Spleen (tissue), 11 donors: ENCODE data around the gene SEMA4G. TPM values are rescaled to one million over a fixed set of nuclear protein-coding genes. Genes with fewer than 3 reads are reported as not detected.

Experiments
- DNase-seq: peaks from one replicate; pipeline ENCODE4 v3.0.0-alpha.2; 2020
- H3K27ac ChIP-seq, 8 donors: fragments of 200-600 bp; sonication (generic) in 7 of 8; 1 replicate in 4 of 8; 2 replicates in 4 of 8; pipeline versions ENCODE4 v1.5.0 to v1.8.0; 2016 to 2021; ENCODE audit warnings: inconsistent platforms in 4 of 8, mild to moderate bottlenecking in 4 of 8, moderate library complexity in 1 of 8
- H3K27me3 ChIP-seq, 7 donors: fragments of 200-600 bp; sonication (generic) in 6 of 7; replicated peaks in 1 of 7; 1 replicate in 4 of 7; 2 replicates in 3 of 7; pipeline versions ENCODE4 v1.5.0 to v1.8.0; 2016 to 2021; ENCODE audit warnings: inconsistent platforms in 3 of 7, mild to moderate bottlenecking in 1 of 7
- H3K36me3 ChIP-seq, 6 donors: fragments of 200-600 bp; sonication (generic) in 5 of 6; 1 replicate in 4 of 6; 2 replicates in 2 of 6; pipeline versions ENCODE4 v1.5.0 to v1.8.0; 2016 to 2021; ENCODE audit warnings: inconsistent platforms in 2 of 6
- H3K4me1 ChIP-seq, 6 donors: fragments of 200-600 bp; sonication (generic) in 5 of 6; 1 replicate in 3 of 6; 2 replicates in 3 of 6; pipeline versions ENCODE4 v1.5.0 to v1.8.0; 2016 to 2021; ENCODE audit warnings: inconsistent platforms in 3 of 6
- H3K4me3 ChIP-seq, 8 donors: fragments of 200-600 bp; sonication (generic) in 7 of 8; 1 replicate in 4 of 8; 2 replicates in 4 of 8; pipeline versions ENCODE4 v1.5.0 to v1.8.0; 2016 to 2021; ENCODE audit warnings: inconsistent platforms in 4 of 8, mild to moderate bottlenecking in 4 of 8, moderate library complexity in 2 of 8
- H3K9me3 ChIP-seq, 8 donors: fragments of 200-600 bp; sonication (generic) in 7 of 8; 1 replicate in 4 of 8; 2 replicates in 4 of 8; pipeline versions ENCODE4 v1.5.0 to v1.8.0; 2016 to 2021; ENCODE audit warnings: inconsistent platforms in 4 of 8
- CTCF ChIP-seq, 11 experiments: fragments of 200-600 bp in 7 of 11; fragments of 450-650 bp in 4 of 11; sonication (generic) in 4 of 11; IDR thresholded peaks in 8 of 11; conservative IDR thresholded peaks in 3 of 11; 1 replicate in 7 of 11; 2 replicates in 4 of 11; pipeline versions ENCODE4 v1.4.0 to v1.8.0; 2016 to 2021; ENCODE audit warnings: antibody characterized with exemption in 11 of 11, inconsistent platforms in 4 of 11, mild to moderate bottlenecking in 1 of 11
- POLR2A ChIP-seq, 3 donors: fragments of 450-650 bp; IDR thresholded peaks; one replicate each; pipeline ENCODE4 v1.5.1; 2017; ENCODE audit warnings: antibody characterized with exemption in 3 of 3, mild to moderate bottlenecking in 1 of 3
- POLR2AphosphoS5 ChIP-seq, 3 donors: sonication (generic); formaldehyde crosslinking; IDR thresholded peaks; one replicate each; pipeline ENCODE4 v1.5.1; 2017; ENCODE audit warnings: antibody characterized with exemption in 3 of 3
- WGBS, 5 donors: extraction: QIAGEN DNeasy Blood & Tissue Kit in 3 of 5; methylation state at CpG; one replicate each; pipeline versions ENCODE4 v1.1.5 to v1.1.7; 2013 to 2018; 5-methylcytosine and 5-hydroxymethylcytosine counted together
- intact Hi-C: fragments of 100-400 bp; cut with DNase I; formaldehyde crosslinking; loops from one replicate; pipeline ENCODE4 v1.15.0; 2023; ENCODE audit warnings: low total_unique reads
- polyA plus RNA-seq, 3 donors: library from polyadenylated mRNA; stranded (reverse); fragments of 200-250 nt; gene quantifications; one replicate each; pipeline ENCODE4 v1.2.1, GENCODE V29; 2013
- total RNA-seq, 7 donors: library from RNA; depleted of rRNA in 3 of 7; stranded (reverse); fragments of >200 nt in 3 of 7; fragmentation: NEBNext Ultra II Directional in 4 of 7; extraction: Animal tissue kit (Norgen Biotek cat#: 25700) in 4 of 7; gene quantifications; one replicate each; pipeline versions ENCODE4 v1.1.0 to v1.2.1, GENCODE V29; 2016 to 2021
- donor health status: healthy with polysubstance abuse.
- donor health status: DM: no; HTN: no; CAD: no; lungs with moderate emphysema.
- donor health status: DM: no; HTN: no; CAD: no.
- donor health status: Bipolar disorder and iron deficiency.
- donor health status: healthy.
- donor health status: DM: no; HTN: no; CAD: no.
- donor health status: DM: yes; HTN: yes; CAD: no.

The SEMA4G gene
- total and polyA plus RNA-seq, 10 donors: 0.46 to 2.8 (median 0.95) TPM

GRCh38 chr10:100988166-100988565, 18.9 kb downstream of the SEMA4G start:
- intact Hi-C loops: no loop called here
- peaks cover 0 to 77% (median 35%) of the 10 kb centered on the region in 6 donors for H3K36me3 ChIP-seq
- DNase-seq: peak; percentile 74
- TF ChIP-seq POLR2A (IDR thresholded peaks at IDR 0.05) (no peak), POLR2AphosphoS5 (IDR thresholded peaks at IDR 0.05) (no peak)
- H3K27ac ChIP-seq: no peak overlapping the region
- no peaks in the 10 kb centered on the region for H3K27me3 ChIP-seq
- no peaks in the 10 kb centered on the region for H3K9me3 ChIP-seq
- H3K4me3 ChIP-seq: peak overlapping the region; percentile 74 to 99 (median 94)
- 66 to 82% (median 73%) methylated on average over 5 to 10 of the region's 10 CpGs for WGBS, 5 donors
- peaks cover 12 to 55% (median 39%) of the 10 kb centered on the region in 6 donors for H3K4me1 ChIP-seq

GRCh38 chr10:100989088-100989487, 19.8 kb downstream of the SEMA4G start:
- no peak for TF ChIP-seq POLR2A (IDR thresholded peaks at IDR 0.05)
- TF ChIP-seq POLR2AphosphoS5 (IDR thresholded peaks at IDR 0.05): no peak
- TF ChIP-seq CTCF (IDR thresholded peaks at IDR 0.05 in 8 of 11, conservative IDR thresholded peaks at IDR 0.05 in 3 of 11): no peak
- DNase-seq: peak; percentile 58
- Histone ChIP-seq H3K4me3 (peak overlapping the region in 1 of 8 donors; percentile 74), H3K4me1 (peaks cover 12 to 55% (median 39%) of the 10 kb centered on the region in 6 donors), H3K9me3 (no peaks in the 10 kb centered on the region), H3K27me3 (no peaks in the 10 kb centered on the region), H3K36me3 (peaks cover 0 to 77% (median 34%) of the 10 kb centered on the region in 6 donors), H3K27ac (no peak overlapping the region)
- intact Hi-C loops: no loop called here
- WGBS, 5 donors: 93 to 98% (median 94%) methylated on average over 21 of the region's 21 CpGs

- H3K4me1 ChIP-seq: peaks cover 17 to 49% (median 35%) of the 10 kb centered on the region in 6 donors
- WGBS, 5 donors: 67 to 75% (median 72%) methylated on average over 10 of the region's 10 CpGs
- DNase-seq: no peak
- H3K27ac ChIP-seq: peak overlapping the region in 1 of 8 donors; percentile 13
- no peaks in the 10 kb centered on the region for H3K9me3 ChIP-seq
- H3K36me3 ChIP-seq: peaks cover 0 to 55% (median 34%) of the 10 kb centered on the region in 6 donors
- H3K27me3 ChIP-seq: no peaks in the 10 kb centered on the region
- TF ChIP-seq POLR2A (IDR thresholded peaks at IDR 0.05) (no peak), CTCF (IDR thresholded peaks at IDR 0.05 in 8 of 11, conservative IDR thresholded peaks at IDR 0.05 in 3 of 11) (peak in 7 of 11 experiments; percentile 43 to 59 (median 56))
- intact Hi-C loops: no loop called here
- H3K4me3 ChIP-seq: no peak overlapping the region
Observed at GRCh38 chr10:100993986-100994708, 24.8 kb downstream of the SEMA4G start.

GRCh38 chr10:100995181-100995580, 25.9 kb downstream of the SEMA4G start:
- Histone ChIP-seq H3K9me3 (no peaks in the 10 kb centered on the region), H3K4me3 (no peak overlapping the region), H3K27ac (peak overlapping the region in 1 of 8 donors; percentile 95), H3K36me3 (peaks cover 0 to 44% (median 30%) of the 10 kb centered on the region in 6 donors), H3K27me3 (no peaks in the 10 kb centered on the region), H3K4me1 (peaks cover 17 to 46% (median 32%) of the 10 kb centered on the region in 6 donors)
- WGBS, 5 donors: 67 to 85% (median 78%) methylated on average over 6 of the region's 6 CpGs
- TF ChIP-seq POLR2A (IDR thresholded peaks at IDR 0.05) (no peak), CTCF (IDR thresholded peaks at IDR 0.05 in 8 of 11, conservative IDR thresholded peaks at IDR 0.05 in 3 of 11) (no peak), POLR2AphosphoS5 (IDR thresholded peaks at IDR 0.05) (no peak)
- no peak for DNase-seq
- intact Hi-C loops: no loop called here
